ENCODE data around the gene HOXD11. TPM values are rescaled to one million over a fixed set of nuclear protein-coding genes. Genes with fewer than 3 reads are reported as not detected.

The HOXD11 gene
- total and polyA plus RNA-seq, 2 of the 13 experiments (the other 11 are each of a cell fraction or from before 2014, with no cell fraction given), result not detected

DNA sequence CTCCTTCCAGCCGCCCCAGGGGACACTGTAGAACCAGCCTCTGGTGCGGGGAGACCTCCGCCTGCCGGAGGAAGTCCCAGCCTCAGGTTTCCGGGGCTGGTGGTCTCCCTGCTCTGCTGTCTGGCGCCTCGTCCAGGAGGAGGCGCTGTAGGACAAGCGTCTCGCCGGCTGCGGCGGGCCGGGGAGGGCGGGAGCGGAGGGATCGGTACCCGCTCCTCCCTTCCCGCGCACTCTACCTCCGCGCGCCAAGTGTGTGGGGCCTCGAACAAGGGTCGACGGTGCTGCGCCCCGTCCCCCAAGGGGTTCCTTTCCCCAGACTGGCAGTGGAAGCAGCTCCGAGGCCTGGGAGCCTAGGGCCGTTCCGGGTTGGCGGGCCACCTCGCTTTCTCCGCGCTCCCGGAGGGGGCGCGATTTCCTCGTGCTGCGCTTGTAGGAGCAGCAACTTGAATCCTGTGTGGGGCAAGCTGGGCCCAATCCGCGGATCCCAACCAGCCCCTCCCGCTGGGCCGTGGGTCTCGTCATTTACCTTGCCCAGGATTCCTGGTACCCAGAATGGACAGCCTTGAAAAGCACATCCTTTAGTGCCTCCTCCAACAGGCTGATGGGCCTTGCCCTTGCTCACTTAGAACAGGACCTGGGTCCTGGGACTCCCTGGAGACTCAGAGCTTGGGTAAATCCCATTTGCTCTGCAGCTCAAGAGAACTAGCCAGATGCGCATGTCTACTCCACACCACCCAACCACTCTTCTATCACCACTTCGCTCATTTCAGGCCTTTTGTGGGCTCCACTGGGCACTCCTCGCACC, 33.6 kb downstream of the HOXD11 start (continued):
- peak; percentile 76; the same call in 1 of the 2 replicates for TF ChIP-seq ZNF580 (CRISPR knock-in tag; IDR thresholded peaks at IDR 0.05; ENCODE audit: borderline replicate concordance, low read depth)
- peak; percentile 78; the same call in 1 of the 2 replicates for TF ChIP-seq ZSCAN21 (CRISPR knock-in tag; IDR thresholded peaks at IDR 0.05; ENCODE audit: borderline replicate concordance)
- TF ChIP-seq ZNF33B (CRISPR knock-in tag; IDR thresholded peaks at IDR 0.05), result peak; percentile 85; the same call in 1 of the 2 replicates
- TF ChIP-seq ZNF761 (CRISPR knock-in tag; conservative IDR thresholded peaks at IDR 0.05), result no peak; the same call in 1 of the 2 replicates
- TF ChIP-seq, protein P1, sequence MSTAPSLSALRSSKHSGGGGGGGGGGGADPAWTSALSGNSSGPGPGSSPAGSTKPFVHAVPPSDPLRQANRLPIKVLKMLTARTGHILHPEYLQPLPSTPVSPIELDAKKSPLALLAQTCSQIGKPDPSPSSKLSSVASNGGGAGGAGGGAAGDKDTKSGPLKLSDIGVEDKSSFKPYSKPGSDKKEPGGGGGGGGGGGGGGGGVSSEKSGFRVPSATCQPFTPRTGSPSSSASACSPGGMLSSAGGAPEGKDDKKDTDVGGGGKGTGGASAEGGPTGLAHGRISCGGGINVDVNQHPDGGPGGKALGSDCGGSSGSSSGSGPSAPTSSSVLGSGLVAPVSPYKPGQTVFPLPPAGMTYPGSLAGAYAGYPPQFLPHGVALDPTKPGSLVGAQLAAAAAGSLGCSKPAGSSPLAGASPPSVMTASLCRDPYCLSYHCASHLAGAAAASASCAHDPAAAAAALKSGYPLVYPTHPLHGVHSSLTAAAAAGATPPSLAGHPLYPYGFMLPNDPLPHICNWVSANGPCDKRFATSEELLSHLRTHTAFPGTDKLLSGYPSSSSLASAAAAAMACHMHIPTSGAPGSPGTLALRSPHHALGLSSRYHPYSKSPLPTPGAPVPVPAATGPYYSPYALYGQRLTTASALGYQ (CRISPR knock-in tag; IDR thresholded peaks at IDR 0.05), result no peak; the same call in 1 of the 2 replicates
- TF ChIP-seq MIER3 (CRISPR knock-in tag; IDR thresholded peaks at IDR 0.05; ENCODE audit: borderline replicate concordance), result no peak; the same call in 1 of the 2 replicates
- 0 out of 2 replicates have a peak, but pooled peaks have one; percentile 80 for TF ChIP-seq ZNF720 (CRISPR knock-in tag; IDR thresholded peaks at IDR 0.05)
- 0 out of 2 replicates have a peak, but pooled peaks have one; percentile 81 for TF ChIP-seq ZNF879 (CRISPR knock-in tag; IDR thresholded peaks at IDR 0.05)
- TF ChIP-seq ZNF670 (CRISPR knock-in tag; IDR thresholded peaks at IDR 0.05; ENCODE audit: borderline replicate concordance), result no peak
- TF ChIP-seq SPEN (CRISPR knock-in tag; IDR thresholded peaks at IDR 0.05; ENCODE audit: low read depth), result no peak
- TF ChIP-seq PAF1 (CRISPR knock-in tag; IDR thresholded peaks at IDR 0.05), result no peak
- TF ChIP-seq ZBTB3 (CRISPR knock-in tag; IDR thresholded peaks at IDR 0.05; ENCODE audit: borderline replicate concordance, low read depth), result no peak
- TF ChIP-seq ZNF598 (CRISPR knock-in tag; IDR thresholded peaks at IDR 0.05; ENCODE audit: borderline replicate concordance), result peak; percentile 91; the same call in 1 of the 2 replicates
- TF ChIP-seq RFX5 (IDR thresholded peaks at IDR 0.05; ENCODE audit: low read depth, low read length), result no peak
- TF ChIP-seq XBP1 (CRISPR knock-in tag; IDR thresholded peaks at IDR 0.05), result no peak
- TF ChIP-seq MAF1 (CRISPR knock-in tag; IDR thresholded peaks at IDR 0.05; ENCODE audit: borderline replicate concordance), result no peak
- TF ChIP-seq ZNF513 (CRISPR knock-in tag; conservative IDR thresholded peaks at IDR 0.05), result no peak
- no peak for TF ChIP-seq ZNF530 (CRISPR knock-in tag; IDR thresholded peaks at IDR 0.05; ENCODE audit: low read depth)
- no peak for TF ChIP-seq ZNF207 (IDR thresholded peaks at IDR 0.05; ENCODE audit: borderline replicate concordance)
- TF ChIP-seq GATA4 (IDR thresholded peaks at IDR 0.05; ENCODE audit: borderline replicate concordance, low read depth), result no peak
- TF ChIP-seq HNF4G (IDR thresholded peaks at IDR 0.05; ENCODE audit: borderline replicate concordance, low read depth, low read length), result no peak
- no peak for TF ChIP-seq HNF4G (CRISPR knock-in tag; IDR thresholded peaks at IDR 0.05; ENCODE audit: borderline replicate concordance, low read depth)
